Type B pancreatic cell (in vitro differentiated cells): Measurements from ENCODE around the gene NOTUM. TPM values are rescaled to one million over a fixed set of nuclear protein-coding genes. Genes with fewer than 3 reads are reported as not detected.
A peak's percentile ranks its signal among the peaks of the same experiment; 100 is the strongest.

Source experiments
- DNase-seq: peaks from one replicate; pipeline ENCODE4 v3.0.0; 2021; ENCODE audit warnings: mixed read lengths; ENCODE audit not compliant: unreplicated experiment; ENCODE audit errors: extremely low spot score
- H3K27ac Mint-ChIP-seq: 2 replicates; pipeline ENCODE4 v1.8.0; 2021; ENCODE audit warnings: mild to moderate bottlenecking, mixed read lengths
- H3K27me3 Mint-ChIP-seq: 2 replicates; pipeline ENCODE4 v1.8.0; 2021; ENCODE audit warnings: mixed read lengths
- H3K36me3 Mint-ChIP-seq: 2 replicates; pipeline ENCODE4 v1.8.0; 2021; ENCODE audit warnings: mixed read lengths
- H3K4me1 Mint-ChIP-seq: one replicate; pipeline ENCODE4 v1.8.0; 2021; ENCODE audit warnings: mixed read lengths; ENCODE audit not compliant: unreplicated experiment
- H3K4me3 Mint-ChIP-seq: 2 replicates; pipeline ENCODE4 v1.8.0; 2021; ENCODE audit warnings: mild to moderate bottlenecking, mixed read lengths
- H3K9me3 Mint-ChIP-seq: 2 replicates; pipeline ENCODE4 v1.8.0; 2021; ENCODE audit warnings: mixed read lengths
- total RNA-seq: library from RNA; stranded (reverse); gene quantifications from 2 replicates; pipeline ENCODE4 v1.2.1, GENCODE V29; 2021; ENCODE audit warnings: low replicate concordance
- TF ChIP-seq, protein P1 (sequence below): fragments of 200-600 bp; sonication (generic); conservative IDR thresholded peaks from 2 replicates; pipeline ENCODE4 v1.5.0; 2021; ENCODE audit warnings: antibody characterized with exemption, mild to moderate bottlenecking

NOTUM gene
- total RNA-seq, 1 donor from 2014 or later = 3.2 TPM

- DNase-seq = no peak
- Mint-ChIP-seq H3K27me3 (no peaks in the 10 kb centered on the region), H3K4me1 (peaks cover 15% of the 10 kb centered on the region), H3K4me3 (no peak overlapping the region), H3K36me3 (peaks cover 10% of the 10 kb centered on the region), H3K27ac (no peak overlapping the region), H3K9me3 (no peaks in the 10 kb centered on the region)
- TF ChIP-seq, protein P1, sequence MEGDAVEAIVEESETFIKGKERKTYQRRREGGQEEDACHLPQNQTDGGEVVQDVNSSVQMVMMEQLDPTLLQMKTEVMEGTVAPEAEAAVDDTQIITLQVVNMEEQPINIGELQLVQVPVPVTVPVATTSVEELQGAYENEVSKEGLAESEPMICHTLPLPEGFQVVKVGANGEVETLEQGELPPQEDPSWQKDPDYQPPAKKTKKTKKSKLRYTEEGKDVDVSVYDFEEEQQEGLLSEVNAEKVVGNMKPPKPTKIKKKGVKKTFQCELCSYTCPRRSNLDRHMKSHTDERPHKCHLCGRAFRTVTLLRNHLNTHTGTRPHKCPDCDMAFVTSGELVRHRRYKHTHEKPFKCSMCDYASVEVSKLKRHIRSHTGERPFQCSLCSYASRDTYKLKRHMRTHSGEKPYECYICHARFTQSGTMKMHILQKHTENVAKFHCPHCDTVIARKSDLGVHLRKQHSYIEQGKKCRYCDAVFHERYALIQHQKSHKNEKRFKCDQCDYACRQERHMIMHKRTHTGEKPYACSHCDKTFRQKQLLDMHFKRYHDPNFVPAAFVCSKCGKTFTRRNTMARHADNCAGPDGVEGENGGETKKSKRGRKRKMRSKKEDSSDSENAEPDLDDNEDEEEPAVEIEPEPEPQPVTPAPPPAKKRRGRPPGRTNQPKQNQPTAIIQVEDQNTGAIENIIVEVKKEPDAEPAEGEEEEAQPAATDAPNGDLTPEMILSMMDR = no peak
These were observed 33.0 kb upstream of the NOTUM start for GRCh38 chr17:81993729-81994592.

GRCh38 chr17:81992306-81993102 lies 31.5 kb upstream of the NOTUM start:
- H3K4me3 Mint-ChIP-seq = peak overlapping the region; percentile 47
- peaks cover 10% of the 10 kb centered on the region for H3K4me1 Mint-ChIP-seq
- peak; percentile 73 for DNase-seq
- H3K9me3 Mint-ChIP-seq = no peaks in the 10 kb centered on the region
- no peaks in the 10 kb centered on the region for H3K27me3 Mint-ChIP-seq
- TF ChIP-seq, protein P1 = no peak
- peaks cover 5% of the 10 kb centered on the region for H3K36me3 Mint-ChIP-seq
- H3K27ac Mint-ChIP-seq = no peak overlapping the region

DNA sequence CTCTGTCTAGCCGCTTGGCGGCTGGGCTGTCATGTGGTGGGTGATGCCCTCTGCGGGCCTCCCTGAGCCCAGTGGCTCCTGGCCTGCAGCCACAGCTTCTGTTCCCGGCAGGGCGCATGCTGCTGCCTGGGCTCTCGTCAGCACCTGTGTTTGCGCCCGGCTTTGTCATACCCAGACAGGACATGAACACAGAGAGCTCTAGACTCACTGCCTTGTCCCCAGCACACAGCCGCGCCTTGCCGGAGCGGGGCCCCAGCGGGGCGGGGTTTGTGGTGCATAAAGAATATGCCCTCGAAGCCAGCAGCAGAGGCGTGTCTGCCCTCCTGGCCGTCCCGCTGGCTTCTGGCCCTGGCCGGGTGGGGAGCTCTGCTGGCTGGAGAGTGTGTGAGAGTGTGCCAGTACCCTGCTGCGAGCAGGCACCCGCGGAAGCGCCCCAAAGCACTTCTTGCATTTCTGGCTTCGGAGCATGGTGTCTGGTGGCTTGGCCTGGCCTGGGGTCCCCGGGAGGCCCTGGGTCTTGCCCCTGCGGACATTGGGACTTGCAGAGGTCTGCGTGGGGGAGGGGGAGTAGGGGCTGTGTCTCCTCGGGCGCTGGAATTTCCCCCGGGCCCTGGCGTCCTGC lies 30.8 kb upstream of the NOTUM start:
- DNase-seq = peak; percentile 79
- Mint-ChIP-seq H3K9me3 (no peaks in the 10 kb centered on the region), H3K27me3 (no peaks in the 10 kb centered on the region), H3K4me1 (peaks cover 10% of the 10 kb centered on the region), H3K27ac (no peak overlapping the region), H3K4me3 (peak overlapping the region; percentile 47), H3K36me3 (peaks cover 5% of the 10 kb centered on the region)
- TF ChIP-seq, protein P1 = no peak

DNA sequence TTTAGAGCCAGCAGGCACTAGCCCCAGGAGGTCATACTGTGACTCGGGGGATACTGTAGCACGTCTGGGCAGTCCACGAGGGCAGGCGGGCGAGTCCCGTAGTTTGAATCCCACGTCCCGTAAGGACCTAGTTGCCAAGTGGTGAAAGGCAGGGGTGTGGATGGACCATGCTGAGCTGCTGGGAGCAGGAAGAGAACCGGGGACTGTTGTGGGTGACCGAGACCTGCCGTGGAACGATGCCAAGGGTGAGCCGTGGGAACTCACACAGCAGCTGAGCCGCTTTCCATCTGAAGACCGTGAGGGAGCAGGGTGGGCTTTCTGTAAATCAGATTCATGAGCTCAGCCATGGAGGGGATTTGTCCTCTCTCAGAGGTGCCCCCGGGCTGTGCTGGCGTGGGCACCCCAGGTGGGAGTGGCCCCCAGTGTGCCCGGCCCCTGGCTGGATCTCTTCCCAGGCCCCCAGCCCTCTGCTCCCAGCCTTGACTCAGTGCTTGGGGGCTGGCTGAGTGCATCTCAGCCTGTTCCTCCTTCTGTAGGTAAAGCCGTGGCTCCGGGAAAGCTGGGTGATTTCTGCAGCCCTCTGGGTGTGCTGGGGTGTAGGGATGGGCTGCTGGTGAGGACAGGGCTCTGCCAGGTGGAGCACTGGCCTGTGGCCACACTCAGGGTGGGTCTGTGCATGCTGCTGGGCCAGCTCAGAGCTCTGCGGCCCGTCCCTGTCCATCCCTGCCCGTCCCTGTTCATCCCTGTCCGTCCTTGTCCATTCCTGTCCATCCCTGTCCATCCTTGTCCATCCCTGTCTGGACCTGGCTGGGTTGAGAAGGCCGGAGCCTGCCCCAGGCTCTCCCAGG lies 30.1 kb upstream of the NOTUM start:
- H3K27me3 Mint-ChIP-seq = no peaks in the 10 kb centered on the region
- H3K4me1 Mint-ChIP-seq = peaks cover 10% of the 10 kb centered on the region
- H3K9me3 Mint-ChIP-seq = no peaks in the 10 kb centered on the region
- H3K4me3 Mint-ChIP-seq = no peak overlapping the region
- TF ChIP-seq, protein P1 = no peak
- no peak for DNase-seq
- peak overlapping the region; percentile 59 for H3K27ac Mint-ChIP-seq
- peaks cover 5% of the 10 kb centered on the region for H3K36me3 Mint-ChIP-seq
